ELF-1 (cell line): Measurements from ENCODE around the gene RMND5B.
"Not testable (repeated sequence)": the region's sequence is repeated elsewhere in the genome, so short reads cannot be mapped to it uniquely, and the experiment has no call there.

ENCODE experiments used
- DNase-seq: peaks from one replicate; pipeline ENCODE4 v3.0.0-alpha.2; 2016; ENCODE audit warnings: low read depth, low spot score

Gene RMND5B

GRCh38 chr5:178170455-178170854, 39.6 kb downstream of the RMND5B start:
- DNase-seq = no peak

DNA sequence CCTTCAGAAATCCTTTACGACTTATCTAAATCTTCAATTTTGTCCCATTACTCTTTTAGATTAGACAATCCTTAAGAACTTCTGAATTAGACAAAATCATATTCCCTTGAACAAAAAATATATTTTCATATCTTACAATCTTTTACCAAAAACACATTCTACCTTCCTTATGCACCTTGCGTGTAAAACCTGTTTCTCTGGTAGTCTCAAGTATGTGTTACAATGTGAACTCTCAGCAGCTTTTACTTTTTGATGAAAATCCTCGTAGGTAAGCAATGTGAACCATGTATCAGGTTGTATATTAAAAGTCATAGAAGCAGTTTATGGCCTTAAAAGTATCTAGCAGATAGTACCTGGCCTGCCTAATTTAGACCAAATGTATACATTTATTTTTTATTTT, 43.6 kb downstream of the RMND5B start:
- no peak for DNase-seq

- no peak for DNase-seq
Observed at GRCh38 chr5:178176791-178177190, 46.0 kb downstream of the RMND5B start.

GRCh38 chr5:178177569-178177968, 46.8 kb downstream of the RMND5B start:
- peak; percentile 19 for DNase-seq

GRCh38 chr5:178180141-178180863, 49.5 kb downstream of the RMND5B start:
- peak; percentile 87 for DNase-seq

- no peak for DNase-seq
Observed at GRCh38 chr5:178182158-178182876, 51.5 kb downstream of the RMND5B start.

DNA sequence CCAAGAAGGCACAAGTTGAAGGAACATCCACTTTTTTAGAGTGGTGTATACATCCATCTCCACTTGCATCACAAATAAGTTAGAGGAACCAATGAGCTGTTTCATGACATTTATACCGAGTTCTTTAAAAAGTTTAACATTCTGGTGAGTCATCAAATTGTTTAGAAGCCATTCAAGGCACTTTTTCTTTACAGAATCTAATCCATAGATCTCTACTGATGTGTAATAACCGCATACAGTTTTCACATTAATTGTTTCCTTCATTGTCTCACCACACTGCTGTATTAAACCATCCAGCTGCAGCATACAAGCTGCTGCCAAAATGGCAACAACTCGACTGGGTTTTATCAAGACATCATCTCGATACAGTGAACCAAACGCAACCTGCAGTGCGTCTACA, 55.6 kb downstream of the RMND5B start:
- DNase-seq = no peak

DNA sequence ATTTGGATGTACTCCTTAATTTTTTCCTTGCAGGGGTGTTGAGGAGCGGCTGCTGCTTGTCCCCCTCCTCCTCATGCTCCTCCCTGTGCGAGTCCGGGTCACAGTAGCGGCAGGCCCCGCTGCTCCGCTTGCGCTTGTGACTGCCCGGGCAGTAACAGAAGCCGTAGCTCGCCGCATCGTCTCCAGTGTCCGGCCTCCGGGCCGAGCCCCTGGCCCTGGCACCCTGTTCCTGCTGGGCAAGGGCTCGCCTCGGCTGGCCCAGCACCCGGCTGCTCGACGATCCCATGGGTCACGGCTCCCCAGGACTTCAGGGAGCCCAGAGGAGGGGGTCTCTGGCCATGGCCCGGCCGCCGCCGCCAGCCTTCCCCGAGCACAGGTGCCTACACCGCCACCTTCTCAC, 56.2 kb downstream of the RMND5B start, which contains the start of gene GMCL2:
Gene GMCL2, minus strand, starts transcription at position 358 of the 400 bp plus-strand sequence. Its CDS starts 72 bp downstream, at position 286.
- no peak for DNase-seq

DNA sequence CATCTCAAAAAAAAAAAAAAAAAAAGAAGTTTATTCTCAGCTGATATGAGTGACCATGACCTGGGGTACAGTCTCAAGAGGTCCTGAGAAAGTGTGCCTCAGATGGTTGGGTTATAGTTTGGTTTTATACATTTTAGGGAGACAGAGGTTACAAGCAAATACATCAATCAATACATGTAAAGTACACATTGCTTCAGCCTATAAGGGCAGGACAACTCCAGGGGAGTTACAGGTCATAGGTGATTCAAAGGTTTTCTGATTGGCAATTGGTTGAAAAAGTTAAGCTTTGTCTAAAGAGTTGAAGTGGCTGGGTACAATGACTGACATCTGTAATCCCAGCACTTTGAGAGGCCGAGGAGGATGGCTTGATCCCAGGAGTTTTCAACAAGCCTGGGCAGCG, 58.6 kb downstream of the RMND5B start:
- DNase-seq = no peak

DNA sequence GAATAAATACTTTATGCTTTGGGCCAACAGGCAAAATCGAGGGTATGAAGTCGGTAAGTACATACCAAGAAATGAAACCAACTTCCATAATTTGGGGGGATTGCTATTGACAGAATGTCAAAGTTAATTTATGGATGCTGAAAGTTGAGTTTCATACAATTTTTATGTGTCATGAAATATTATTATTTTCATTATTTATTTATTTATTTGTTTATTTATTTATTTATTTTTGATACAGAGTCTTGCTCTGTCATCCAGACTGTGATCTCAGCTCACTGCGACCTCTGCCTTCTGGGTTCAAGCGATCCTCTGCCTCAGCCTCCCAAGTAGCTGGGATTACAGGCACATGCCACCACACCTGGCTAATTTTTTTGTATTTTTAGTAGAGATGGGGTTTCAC, 60.8 kb downstream of the RMND5B start:
- DNase-seq = no peak

DNA sequence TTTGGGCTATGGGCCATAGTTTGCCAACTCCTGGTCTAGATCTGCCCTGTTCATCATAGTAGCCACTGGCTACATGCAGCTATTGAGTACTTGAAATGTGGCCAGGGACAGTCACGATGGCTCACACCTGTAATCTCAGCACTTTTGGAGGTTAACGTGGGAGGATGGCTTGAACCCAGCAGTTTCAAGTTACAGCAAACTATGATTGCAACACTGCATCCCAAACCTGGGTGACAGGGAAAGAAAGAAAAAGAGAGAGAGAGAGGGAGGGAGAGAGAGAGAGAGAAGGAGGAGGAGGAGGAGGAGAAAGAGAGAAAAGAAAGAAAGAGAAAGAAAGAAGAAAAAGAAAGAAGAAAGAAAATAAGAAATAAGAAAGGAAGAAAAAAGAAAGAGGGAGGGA, 61.4 kb downstream of the RMND5B start:
- no peak for DNase-seq

DNA sequence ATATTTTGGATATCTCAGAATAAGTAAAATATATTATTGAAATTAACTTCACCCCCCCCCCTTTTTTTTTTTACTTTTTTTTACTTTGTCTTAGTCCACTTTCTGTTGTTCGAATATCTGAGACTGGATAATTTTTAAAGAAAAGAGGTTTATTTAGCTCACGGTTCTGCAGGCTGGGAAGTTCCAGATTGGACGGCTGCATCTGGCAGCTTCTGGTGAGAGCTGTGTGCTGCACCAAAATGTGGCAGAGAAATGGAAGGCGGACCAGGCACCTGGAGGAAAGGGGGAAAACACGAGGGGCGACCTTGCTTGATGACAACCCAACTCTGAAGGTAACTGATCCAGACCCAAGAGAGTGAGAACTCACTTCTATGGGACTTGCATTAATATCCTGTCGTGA, 62.0 kb downstream of the RMND5B start:
- DNase-seq = no peak

- DNase-seq = no peak
Observed at GRCh38 chr5:178193251-178193809, 62.5 kb downstream of the RMND5B start.

- peak; percentile 20 for DNase-seq
Observed at GRCh38 chr5:178194026-178194425, 63.2 kb downstream of the RMND5B start.

DNA sequence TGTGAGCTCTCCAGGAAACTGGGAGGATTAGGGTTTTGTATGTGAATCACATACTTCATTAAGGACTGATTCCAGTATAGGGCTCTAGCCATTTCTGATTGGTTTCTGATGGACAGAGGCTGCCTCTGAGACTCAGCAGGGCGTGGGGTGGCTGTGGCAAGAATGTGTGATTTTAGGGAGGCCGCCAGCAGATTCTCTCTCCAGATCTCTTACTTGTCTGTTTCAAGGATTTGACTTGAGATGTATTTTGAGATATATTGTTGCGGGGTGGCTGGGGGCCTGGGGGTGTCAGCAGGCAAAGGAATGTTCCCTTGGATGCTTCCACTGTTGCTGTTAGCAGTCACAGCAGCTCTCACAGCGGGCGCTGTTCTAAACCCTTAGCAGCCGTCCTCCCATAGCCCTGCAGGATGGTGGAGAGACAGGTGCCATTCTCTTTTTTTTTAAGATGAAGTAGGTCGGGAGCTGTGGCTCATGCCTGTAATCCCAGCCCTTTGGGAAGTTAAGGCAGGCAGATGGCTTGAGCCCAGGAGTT, 65.5 kb downstream of the RMND5B start:
- DNase-seq = no peak

DNA sequence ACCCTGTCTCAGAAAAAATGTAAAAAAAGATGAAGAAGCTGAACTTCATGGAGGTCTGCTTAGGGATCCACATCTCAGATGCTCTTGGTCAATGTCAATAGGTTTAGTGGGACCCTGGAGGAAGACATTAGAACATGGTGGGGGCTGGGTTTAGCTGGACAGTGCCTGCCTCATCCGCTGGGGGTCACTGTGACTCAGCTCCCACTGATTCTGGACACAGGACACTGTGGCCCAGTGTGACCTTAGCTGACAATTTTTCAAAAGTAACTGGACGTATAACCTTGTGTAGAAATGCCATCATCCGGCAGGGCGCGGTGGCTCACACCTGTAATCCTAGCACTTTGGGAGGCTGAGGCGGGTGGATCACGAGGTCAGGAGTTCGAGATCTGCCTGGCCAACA, 66.2 kb downstream of the RMND5B start:
- peak; percentile 39 for DNase-seq

DNA sequence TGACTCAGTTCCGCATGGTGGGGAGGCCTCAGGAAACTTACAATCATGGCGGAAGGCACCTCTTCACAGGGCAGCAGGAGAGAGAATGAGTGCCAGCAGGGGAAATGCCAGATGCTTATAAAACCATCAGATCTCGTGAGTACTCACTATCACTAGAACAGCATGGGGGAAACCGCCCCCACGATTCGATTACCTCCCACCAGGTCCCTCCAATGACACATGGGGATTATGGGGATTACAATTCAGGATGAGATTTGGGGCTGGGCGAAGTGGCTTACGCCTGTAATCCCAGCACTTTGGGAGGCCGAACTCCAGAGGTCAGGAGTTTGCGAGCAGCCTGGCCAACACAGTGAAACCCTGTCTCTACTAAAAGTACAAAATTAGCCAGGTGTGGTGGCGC, 67.3 kb downstream of the RMND5B start:
- not testable (repeated sequence) for DNase-seq

GRCh38 chr5:178198706-178199105, 67.9 kb downstream of the RMND5B start:
- no peak for DNase-seq

GRCh38 chr5:178199581-178200434, 69.0 kb downstream of the RMND5B start:
- DNase-seq = no peak
